ENCODE data around the gene IKZF3. TPM values are rescaled to one million over a fixed set of nuclear protein-coding genes. Genes with fewer than 3 reads are reported as not detected.

Gene IKZF3
- total and polyA plus RNA-seq, 10 of the 15 experiments (the other 5 are each of a cell fraction or from before 2014, with no cell fraction given), result 5.5 to 98.2 (median 47.6) TPM

GRCh38 chr17:39715375-39716072 lies 148.6 kb downstream of the IKZF3 start (continued):
- TF ChIP-seq ZNF687 (IDR thresholded peaks at IDR 0.05) (no peak), BRCA1 (IDR thresholded peaks at IDR 0.05; ENCODE audit: low read depth, low read length) (no peak), MLLT1 (IDR thresholded peaks at IDR 0.05) (no peak), REST (IDR thresholded peaks at IDR 0.05; ENCODE audit: low read depth, low read length) (no peak)
